Loucy (cell line): ENCODE measurements around the gene RALA.

ENCODE experiments used
- H2AFZ ChIP-seq: fragments of 200-600 bp; sonication (generic); 2 replicates; pipeline ENCODE4 v1.6.0; 2016; ENCODE audit warnings: antibody characterized with exemption, mild to moderate bottlenecking, low read length, moderate library complexity
- H3F3A ChIP-seq: fragments of 200-600 bp; 2 replicates; pipeline ENCODE4 v1.6.0; 2016; ENCODE audit warnings: antibody characterized with exemption, low read depth, mild to moderate bottlenecking
- H3K27me3 ChIP-seq: fragments of 200-600 bp; sonication (generic); 2 replicates; pipeline ENCODE4 v1.6.1; 2014; ENCODE audit warnings: low read length, mild to moderate bottlenecking; ENCODE audit not compliant: insufficient read depth, poor library complexity, severe bottlenecking
- H3K36me3 ChIP-seq: fragments of 200-600 bp; sonication (generic); 2 replicates; pipeline ENCODE4 v1.6.1; 2016; ENCODE audit warnings: low read length; ENCODE audit not compliant: insufficient read depth
- H3K4me1 ChIP-seq: fragments of 200-600 bp; sonication (generic); 2 replicates; pipeline ENCODE4 v1.5.1; 2014; ENCODE audit warnings: low read length, mild to moderate bottlenecking; ENCODE audit not compliant: insufficient read depth, poor library complexity, severe bottlenecking
- H3K4me2 ChIP-seq: fragments of 200-600 bp; sonication (generic); 2 replicates; pipeline ENCODE4 v1.6.0; 2014; ENCODE audit warnings: antibody characterized with exemption, low read length, low read depth, mild to moderate bottlenecking; ENCODE audit not compliant: poor library complexity, severe bottlenecking
- H3K4me3 ChIP-seq: fragments of 200-600 bp; sonication (generic); 2 replicates; pipeline ENCODE4 v1.5.1; 2014; ENCODE audit warnings: low read length, mild to moderate bottlenecking, mixed read lengths; ENCODE audit not compliant: poor library complexity, severe bottlenecking
- H3K79me2 ChIP-seq: fragments of 200-600 bp; sonication (generic); 2 replicates; pipeline ENCODE4 v1.6.1; 2014; ENCODE audit warnings: low read length; ENCODE audit not compliant: insufficient read depth
- H3K9ac ChIP-seq: fragments of 200-600 bp; sonication (generic); 2 replicates; pipeline ENCODE4 v1.6.0; 2014; ENCODE audit warnings: mild to moderate bottlenecking, low read depth, low read length, moderate library complexity; ENCODE audit not compliant: poor library complexity, severe bottlenecking
- H3K9me2 ChIP-seq: fragments of 200-600 bp; sonication (generic); replicated peaks from 2 replicates; pipeline ENCODE4 v1.6.1; 2016; ENCODE audit warnings: low read depth, low read length, mixed read lengths
- H3K9me3 ChIP-seq: fragments of 200-600 bp; sonication (generic); 2 replicates; pipeline ENCODE4 v1.6.1; 2014; ENCODE audit warnings: mild to moderate bottlenecking, antibody characterized with exemption, low read length, low read depth; ENCODE audit not compliant: insufficient read depth
- H4K20me1 ChIP-seq: fragments of 200-600 bp; sonication (generic); 2 replicates; pipeline ENCODE4 v1.6.0; 2014; ENCODE audit warnings: antibody characterized with exemption, low read length, mild to moderate bottlenecking; ENCODE audit not compliant: insufficient read depth, poor library complexity, severe bottlenecking
- CTCF ChIP-seq: fragments of 200-600 bp; sonication (generic); conservative IDR thresholded peaks from 2 replicates; pipeline ENCODE4 v1.5.1; 2014; ENCODE audit warnings: mild to moderate bottlenecking, antibody characterized with exemption, low read length
- EZH2phosphoT487 ChIP-seq: fragments of 200-600 bp; IDR thresholded peaks from 2 replicates; pipeline ENCODE4 v1.6.1; 2018; ENCODE audit warnings: antibody characterized with exemption, mild to moderate bottlenecking, moderate library complexity, borderline replicate concordance

Gene RALA

GRCh38 chr7:39720586-39720985 lies 97.2 kb downstream of the RALA start:
- TF ChIP-seq EZH2phosphoT487 (no peak), CTCF (no peak)
- no peak overlapping the region for H3K9ac ChIP-seq
- H3K4me3 ChIP-seq = no peak overlapping the region
- H3K36me3 ChIP-seq = no peaks in the 10 kb centered on the region
- H4K20me1 ChIP-seq = no peaks in the 10 kb centered on the region
- H3K9me3 ChIP-seq = peaks cover 4% of the 10 kb centered on the region; the same call in 1 of the 2 replicates
- no peaks in the 10 kb centered on the region for H3K9me2 ChIP-seq
- no peaks in the 10 kb centered on the region for H3F3A ChIP-seq
- H2AFZ ChIP-seq = no peak overlapping the region
- H3K4me2 ChIP-seq = no peak overlapping the region
- H3K79me2 ChIP-seq = no peaks in the 10 kb centered on the region
- no peaks in the 10 kb centered on the region for H3K27me3 ChIP-seq
- H3K4me1 ChIP-seq = no peaks in the 10 kb centered on the region

- H3K79me2 ChIP-seq = no peaks in the 10 kb centered on the region
- no peaks in the 10 kb centered on the region for H3K9me2 ChIP-seq
- H4K20me1 ChIP-seq = no peaks in the 10 kb centered on the region
- TF ChIP-seq EZH2phosphoT487 (no peak), CTCF (no peak)
- H3K9me3 ChIP-seq = no peaks in the 10 kb centered on the region
- H3K4me3 ChIP-seq = no peak overlapping the region
- H2AFZ ChIP-seq = no peak overlapping the region
- H3K9ac ChIP-seq = no peak overlapping the region
- H3K4me2 ChIP-seq = no peak overlapping the region
- H3K27me3 ChIP-seq = no peaks in the 10 kb centered on the region
- no peaks in the 10 kb centered on the region for H3F3A ChIP-seq
- no peaks in the 10 kb centered on the region for H3K36me3 ChIP-seq
- H3K4me1 ChIP-seq = no peaks in the 10 kb centered on the region
Measured at GRCh38 chr7:39721345-39721744, 98.0 kb downstream of the RALA start.

DNA sequence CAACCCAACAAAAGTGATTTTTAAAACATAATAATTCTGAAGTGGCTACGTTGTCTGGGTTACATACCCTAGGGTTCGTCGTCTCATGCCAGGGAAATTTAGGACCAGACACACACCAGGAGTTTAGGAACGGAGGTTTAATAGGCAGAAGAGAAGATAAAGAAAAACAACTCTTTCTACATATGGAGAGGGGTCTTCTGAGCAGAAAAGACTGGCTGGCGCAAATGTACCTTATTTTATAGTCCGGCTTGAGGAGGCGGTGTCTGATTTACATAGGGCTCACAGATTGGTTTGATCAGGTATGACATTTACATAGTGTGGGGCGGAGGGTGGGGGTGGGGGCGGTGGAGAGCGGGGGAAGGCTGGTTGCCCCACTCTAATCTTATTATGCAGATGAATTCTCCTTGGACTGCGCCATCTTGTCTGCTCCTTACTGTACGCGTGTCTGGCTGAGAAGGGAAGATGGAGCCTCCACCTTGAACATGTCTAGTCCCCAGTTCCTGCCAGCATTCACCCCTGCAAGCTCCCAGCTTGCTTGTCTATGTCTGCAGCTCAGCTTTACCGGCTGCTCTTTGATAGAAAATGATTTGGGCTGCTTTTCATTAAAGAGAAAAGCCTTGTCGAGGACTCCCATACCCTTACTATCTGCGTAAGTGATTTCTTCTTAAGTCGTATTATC lies 98.7 kb downstream of the RALA start:
- Histone ChIP-seq H3K79me2 (no peaks in the 10 kb centered on the region), H3K4me3 (no peak overlapping the region), H3K4me2 (no peak overlapping the region), H3K27me3 (no peaks in the 10 kb centered on the region), H4K20me1 (no peaks in the 10 kb centered on the region), H3F3A (no peaks in the 10 kb centered on the region), H3K9me2 (no peaks in the 10 kb centered on the region), H3K9ac (no peak overlapping the region), H3K4me1 (no peaks in the 10 kb centered on the region), H3K9me3 (no peaks in the 10 kb centered on the region), H3K36me3 (no peaks in the 10 kb centered on the region), H2AFZ (no peak overlapping the region)
- no peak for TF ChIP-seq CTCF
- no peak for TF ChIP-seq EZH2phosphoT487
